ENCODE measurements around the gene ORC2. TPM values are rescaled to one million over a fixed set of nuclear protein-coding genes. Genes with fewer than 3 reads are reported as not detected.

Gene ORC2
- 10 to 100 TPM; 25.2 to 40.3 (median 34.0) TPM for total RNA-seq

GRCh38 chr2:200963124-200963917 is at the start of gene ORC2:
Gene ORC2, minus strand, starts transcription at chr2:200963660. Its CDS starts 5,537 bp downstream, at chr2:200958123.
- Histone ChIP-seq H3K36me3 (no peaks in the 10 kb centered on the region), H3K27me3 (no peaks in the 10 kb centered on the region), H3K9me3 (no peaks in the 10 kb centered on the region), H3K27ac (peak within 1 kb of the TSS; percentile 72 to 82 (median 78)), H3K4me1 (peaks cover 20 to 37% of the 10 kb centered on the region in 2 donors), H3K4me3 (replicated peaks in 1 of 3) (peak within 1 kb of the TSS; percentile 63 to 90 (median 78))
- intact Hi-C loops (cut with DNase I) = loop anchor here (5.0 to 10.0 kb wide), 2 partner anchors 49 to 104 kb away; no protein-coding TSS in a partner anchor
- peak; percentile 28 to 72 for TF ChIP-seq POLR2A (IDR thresholded peaks at IDR 0.05)
- TF ChIP-seq CTCF (IDR thresholded peaks at IDR 0.05) = peak; percentile 15 to 71 (median 50)
- 1 to 3% methylated on average over 16 to 35 of the region's 61 CpGs for WGBS, 2 donors
- DNase-seq = peak; percentile 96 to 98

- Histone ChIP-seq H3K9me3 (no peaks in the 10 kb centered on the region), H3K4me3 (replicated peaks in 1 of 3) (no peak overlapping the region), H3K27me3 (no peaks in the 10 kb centered on the region), H3K36me3 (peaks cover 7 to 25% of the 10 kb centered on the region in 2 donors), H3K27ac (no peak overlapping the region), H3K4me1 (no peaks in the 10 kb centered on the region)
- DNase-seq = no peak
- no peak for TF ChIP-seq POLR2A (IDR thresholded peaks at IDR 0.05)
- TF ChIP-seq CTCF (IDR thresholded peaks at IDR 0.05) = no peak
- intact Hi-C loops (cut with DNase I) = no loop called here
- 92% methylated on average over 2 of the region's 2 CpGs for WGBS, 2 donors
Measured at GRCh38 chr2:201008296-201008829, 44.9 kb upstream of the ORC2 start.

- Histone ChIP-seq H3K9me3 (no peaks in the 10 kb centered on the region), H3K36me3 (peaks cover 7 to 25% of the 10 kb centered on the region in 2 donors), H3K4me3 (replicated peaks in 1 of 3) (no peak overlapping the region), H3K27me3 (no peaks in the 10 kb centered on the region), H3K27ac (no peak overlapping the region), H3K4me1 (no peaks in the 10 kb centered on the region)
- no peak for DNase-seq
- WGBS, 2 donors = 86 to 97% methylated on average over 3 of the region's 3 CpGs
- intact Hi-C loops (cut with DNase I) = no loop called here
- TF ChIP-seq POLR2A (IDR thresholded peaks at IDR 0.05) (no peak), CTCF (IDR thresholded peaks at IDR 0.05) (no peak)
Measured at GRCh38 chr2:201007584-201007998, 44.1 kb upstream of the ORC2 start.

- H3K4me1 ChIP-seq = no peaks in the 10 kb centered on the region
- H3K9me3 ChIP-seq = no peaks in the 10 kb centered on the region
- no peak for DNase-seq
- H3K27ac ChIP-seq = no peak overlapping the region
- no peaks in the 10 kb centered on the region for H3K27me3 ChIP-seq
- intact Hi-C loops (cut with DNase I) = no loop called here
- H3K4me3 ChIP-seq (replicated peaks in 1 of 3) = no peak overlapping the region
- peaks cover 7 to 25% of the 10 kb centered on the region in 2 donors for H3K36me3 ChIP-seq
- TF ChIP-seq CTCF (IDR thresholded peaks at IDR 0.05) = no peak
- no peak for TF ChIP-seq POLR2A (IDR thresholded peaks at IDR 0.05)
Measured at GRCh38 chr2:201006704-201007103, 43.2 kb upstream of the ORC2 start.

- WGBS, 2 donors = 96% methylated on average over 3 of the region's 3 CpGs
- Histone ChIP-seq H3K4me1 (no peaks in the 10 kb centered on the region), H3K4me3 (replicated peaks in 1 of 3) (no peak overlapping the region), H3K36me3 (peaks cover 7 to 25% of the 10 kb centered on the region in 2 donors), H3K9me3 (no peaks in the 10 kb centered on the region), H3K27ac (no peak overlapping the region), H3K27me3 (no peaks in the 10 kb centered on the region)
- no peak for TF ChIP-seq POLR2A (IDR thresholded peaks at IDR 0.05)
- TF ChIP-seq CTCF (IDR thresholded peaks at IDR 0.05) = no peak
- DNase-seq = no peak
- intact Hi-C loops (cut with DNase I) = no loop called here
Measured at GRCh38 chr2:201004370-201004769, 40.9 kb upstream of the ORC2 start.
